Adrenal gland (tissue), 12 donors: ENCODE measurements around the gene ETV6. TPM values are rescaled to one million over a fixed set of nuclear protein-coding genes. Genes with fewer than 3 reads are reported as not detected.

Experiments
- DNase-seq, 7 donors: peaks; one replicate each; pipeline ENCODE4 v3.0.0-alpha.2; 2019 to 2020
- H3K27ac ChIP-seq, 5 donors: fragments of 200-600 bp; sonication (generic) in 4 of 5; 1 replicate in 3 of 5; 2 replicates in 2 of 5; pipeline versions ENCODE4 v1.5.1 to v1.8.0; 2016 to 2020; ENCODE audit warnings: mild to moderate bottlenecking in 1 of 5
- H3K27me3 ChIP-seq: fragments of 200-600 bp; 2 replicates; pipeline ENCODE4 v1.8.0; 2021
- H3K36me3 ChIP-seq, 2 donors: fragments of 200-600 bp; replicated peaks in 1 of 2; 1 replicate in 1 of 2; 2 replicates in 1 of 2; pipeline versions ENCODE4 v1.5.1 to v1.8.0; 2018 to 2022
- H3K4me1 ChIP-seq, 2 donors: fragments of 200-600 bp; replicated peaks in 1 of 2; 1 replicate in 1 of 2; 2 replicates in 1 of 2; pipeline versions ENCODE4 v1.5.1 to v1.8.0; 2018 to 2021
- H3K4me3 ChIP-seq, 4 donors: fragments of 200-600 bp; sonication (generic) in 3 of 4; one replicate each; pipeline ENCODE4 v1.5.1; 2016 to 2018
- H3K9me3 ChIP-seq, 3 donors: fragments of 200-600 bp; sonication (generic) in 1 of 3; replicated peaks in 1 of 3; 1 replicate in 2 of 3; 2 replicates in 1 of 3; pipeline versions ENCODE4 v1.5.1 to v1.8.0; 2016 to 2021
- CTCF ChIP-seq, 6 experiments: fragments of 450-650 bp in 4 of 6; fragments of 200-600 bp in 2 of 6; sonication (generic) in 1 of 6; IDR thresholded peaks; 1 replicate in 5 of 6; 2 replicates in 1 of 6; pipeline versions ENCODE4 v1.5.1 to v1.8.0; 2016 to 2021; ENCODE audit warnings: antibody characterized with exemption in 6 of 6, mild to moderate bottlenecking in 2 of 6, moderate library complexity in 1 of 6
- POLR2A ChIP-seq, 2 donors: fragments of 450-650 bp; IDR thresholded peaks; one replicate each; pipeline ENCODE4 v1.6.1; 2017; ENCODE audit warnings: antibody characterized with exemption in 2 of 2, mild to moderate bottlenecking in 2 of 2, moderate library complexity in 1 of 2
- WGBS, 4 donors: extraction: QIAGEN DNeasy Blood & Tissue Kit in 2 of 4; methylation state at CpG; one replicate each; pipeline versions ENCODE4 v1.1.5 to v1.1.7; 2013 to 2017; 5-methylcytosine and 5-hydroxymethylcytosine counted together
- intact Hi-C, 2 donors: fragments of 100-400 bp; cut with DNase I; formaldehyde crosslinking; loops; one replicate each; pipeline versions ENCODE4 v1.14.1 to v1.15.0; 2022 to 2023
- polyA plus RNA-seq, 3 donors: library from polyadenylated mRNA; stranded (reverse); fragments of 200-250 nt in 2 of 3; fragments of 350-450 nt in 1 of 3; fragmentation: Illumina TruSeq in 1 of 3; extraction: RNeasy Lipid Tissue Mini Kit (QIAGEN cat#74804) in 1 of 3; gene quantifications; one replicate each; pipeline ENCODE4 v1.2.3, GENCODE V29; 2013 to 2014
- total RNA-seq, 9 donors: library from RNA; depleted of rRNA in 4 of 9; stranded (reverse); fragments of >200 nt in 4 of 9; fragments of 120-200 nt in 1 of 9; fragmentation: NEBNext Ultra II Directional in 1 of 9; extraction: Animal tissue kit (Norgen Biotek cat#: 25700) in 1 of 9; gene quantifications; one replicate each; pipeline versions ENCODE4 v1.1.0 to v1.2.4, GENCODE V29; 2013 to 2023
- donor health status: healthy with polysubstance abuse.
- donor health status: Bipolar disorder and iron deficiency.
- donor health status: DM: yes; HTN: yes; CAD: no.
- donor health status: DM: no; HTN: no; CAD: no.
- donor health status: DM: no; HTN: no; CAD: no.
- donor health status: DM: yes; HTN: yes; CAD: no.

The ETV6 gene
- total and polyA plus RNA-seq, 12 donors, result 9.6 to 46.6 (median 19.5) TPM

- Histone ChIP-seq H3K4me3 (no peak overlapping the region), H3K27ac (peak overlapping the region in 4 of 5 donors; percentile 43 to 93 (median 67)), H3K4me1 (peaks cover 33 to 43% of the 10 kb centered on the region in 2 donors), H3K9me3 (no peaks in the 10 kb centered on the region), H3K36me3 (no peaks in the 10 kb centered on the region), H3K27me3 (no peaks in the 10 kb centered on the region)
- no peak for DNase-seq
- 77 to 94% (median 88%) methylated on average over 4 of the region's 4 CpGs for whole genome bisulfite sequencing, 4 donors
- TF ChIP-seq POLR2A (IDR thresholded peaks at IDR 0.05), result no peak
- intact Hi-C loops, result no loop called here
These were observed 117.7 kb downstream of the ETV6 start for GRCh38 chr12:11767029-11767724.

GRCh38 chr12:11767798-11768197, 118.3 kb downstream of the ETV6 start:
- Histone ChIP-seq H3K36me3 (no peaks in the 10 kb centered on the region), H3K4me1 (peaks cover 33 to 43% of the 10 kb centered on the region in 2 donors), H3K27me3 (no peaks in the 10 kb centered on the region), H3K27ac (peak overlapping the region in 2 of 5 donors; percentile 78 to 93), H3K9me3 (no peaks in the 10 kb centered on the region), H3K4me3 (no peak overlapping the region)
- TF ChIP-seq CTCF (IDR thresholded peaks at IDR 0.05) (no peak), POLR2A (IDR thresholded peaks at IDR 0.05) (no peak)
- intact Hi-C loops, result no loop called here
- WGBS, 4 donors, result 69 to 77% (median 72%) methylated on average over 3 of the region's 3 CpGs
- no peak for DNase-seq

GRCh38 chr12:11768233-11768965, 118.9 kb downstream of the ETV6 start:
- Histone ChIP-seq H3K4me3 (no peak overlapping the region), H3K9me3 (no peaks in the 10 kb centered on the region), H3K27me3 (no peaks in the 10 kb centered on the region), H3K4me1 (peaks cover 33 to 43% of the 10 kb centered on the region in 2 donors), H3K27ac (peak overlapping the region in 2 of 5 donors; percentile 48 to 78), H3K36me3 (no peaks in the 10 kb centered on the region)
- no peak for DNase-seq
- TF ChIP-seq POLR2A (IDR thresholded peaks at IDR 0.05), result no peak
- TF ChIP-seq CTCF (IDR thresholded peaks at IDR 0.05), result no peak
- 84 to 93% (median 90%) methylated on average over 5 of the region's 5 CpGs for WGBS, 4 donors
- intact Hi-C loops, result no loop called here

- no peaks in the 10 kb centered on the region for H3K36me3 ChIP-seq
- no peak overlapping the region for H3K4me3 ChIP-seq
- no peaks in the 10 kb centered on the region for H3K9me3 ChIP-seq
- peaks cover 33 to 39% of the 10 kb centered on the region in 2 donors for H3K4me1 ChIP-seq
- no peak for DNase-seq
- 75 to 83% (median 79%) methylated on average over 12 of the region's 12 CpGs for WGBS, 4 donors
- no peak for TF ChIP-seq POLR2A (IDR thresholded peaks at IDR 0.05)
- no peak for TF ChIP-seq CTCF (IDR thresholded peaks at IDR 0.05)
- H3K27me3 ChIP-seq, result no peaks in the 10 kb centered on the region
- intact Hi-C loops, result no loop called here
- no peak overlapping the region for H3K27ac ChIP-seq
These were observed 120.4 kb downstream of the ETV6 start for GRCh38 chr12:11769723-11770514.
